ENCODE results near the gene PICK1. TPM values are rescaled to one million over a fixed set of nuclear protein-coding genes. Genes with fewer than 3 reads are reported as not detected.
A peak's percentile ranks its signal among the peaks of the same experiment; 100 is the strongest.

PICK1 gene
- total and polyA plus RNA-seq, 7 donors = 11.9 to 31.5 (median 18.9) TPM

- 90 to 93% (median 91%) methylated on average over 15 of the region's 15 CpGs for WGBS, 3 donors
- no peaks in the 10 kb centered on the region for H3K4me1 ChIP-seq
- intact Hi-C loops (cut with DNase I) = no loop called here
Observed at GRCh38 chr22:38108561-38109319, 51.5 kb downstream of the PICK1 start.

GRCh38 chr22:38109371-38110001 lies 52.3 kb downstream of the PICK1 start:
- Histone ChIP-seq H3K36me3 (ENCODE audit: insufficient read depth in 1 of 2, low read depth in 1 of 2) (no peaks in the 10 kb centered on the region), H3K4me1 (no peaks in the 10 kb centered on the region), H3K27me3 (ENCODE audit: insufficient read depth in 3 of 3, low read length in 2 of 3) (no peaks in the 10 kb centered on the region), H3K9me3 (no peaks in the 10 kb centered on the region), H3K4me3 (no peak overlapping the region), H3K27ac (no peak overlapping the region)
- WGBS, 3 donors = 87 to 93% (median 88%) methylated on average over 18 to 22 of the region's 22 CpGs
- DNase-seq = no peak
- intact Hi-C loops (cut with DNase I) = loop anchor here (5.0 to 10.0 kb wide), 2 partner anchors 58 to 95 kb away; partner anchors contain the start of gene MAFF (in 2 of the 2)
- TF ChIP-seq CTCF (IDR thresholded peaks at IDR 0.05) = no peak
- ATAC-seq = no peak

More at GRCh38 chr22:38108561-38109319, 51.5 kb downstream of the PICK1 start:
- no peak overlapping the region for H3K27ac ChIP-seq
- H3K36me3 ChIP-seq (ENCODE audit: insufficient read depth in 1 of 2, low read depth in 1 of 2) = no peaks in the 10 kb centered on the region
- DNase-seq (no peak), ATAC-seq (no peak)
- TF ChIP-seq CTCF (IDR thresholded peaks at IDR 0.05) = no peak
- H3K27me3 ChIP-seq (ENCODE audit: insufficient read depth in 3 of 3, low read length in 2 of 3) = no peaks in the 10 kb centered on the region
- H3K9me3 ChIP-seq = no peaks in the 10 kb centered on the region
- H3K4me3 ChIP-seq = no peak overlapping the region

GRCh38 chr22:38110008-38110862 lies 53.0 kb downstream of the PICK1 start, which contains the start of gene BAIAP2L2:
Gene BAIAP2L2, minus strand, starts transcription at chr22:38110684. Its CDS starts 159 bp downstream, at chr22:38110525.
- ATAC-seq = peak in 1 of 4 donors; percentile 35
- DNase-seq = no peak
- Histone ChIP-seq H3K4me3 (no peak within 1 kb of the TSS), H3K9me3 (no peaks in the 10 kb centered on the region), H3K27ac (no peak within 1 kb of the TSS), H3K27me3 (ENCODE audit: insufficient read depth in 3 of 3, low read length in 2 of 3) (no peaks in the 10 kb centered on the region), H3K4me1 (no peaks in the 10 kb centered on the region), H3K36me3 (ENCODE audit: insufficient read depth in 1 of 2, low read depth in 1 of 2) (no peaks in the 10 kb centered on the region)
- no peak for TF ChIP-seq CTCF (IDR thresholded peaks at IDR 0.05)
- intact Hi-C loops (cut with DNase I) = loop anchor here (5.0 to 10.0 kb wide), 2 partner anchors 57 to 95 kb away; partner anchors contain the start of gene MAFF (in 2 of the 2)
- WGBS, 3 donors = 77 to 87% (median 78%) methylated on average over 18 to 19 of the region's 19 CpGs

GRCh38 chr22:38110863-38111852 lies 54.0 kb downstream of the PICK1 start:
- WGBS, 3 donors = 82 to 88% (median 86%) methylated on average over 30 of the region's 30 CpGs

More at GRCh38 chr22:38110863-38111852, 54.0 kb downstream of the PICK1 start:
- intact Hi-C loops (cut with DNase I) = loop anchor here (5.0 to 10.0 kb wide), 2 partner anchors 56 to 94 kb away; partner anchors contain the start of gene MAFF (in 2 of the 2)
- Histone ChIP-seq H3K4me3 (no peak overlapping the region), H3K4me1 (no peaks in the 10 kb centered on the region), H3K27ac (no peak overlapping the region), H3K9me3 (no peaks in the 10 kb centered on the region), H3K27me3 (ENCODE audit: insufficient read depth in 3 of 3, low read length in 2 of 3) (no peaks in the 10 kb centered on the region), H3K36me3 (ENCODE audit: insufficient read depth in 1 of 2, low read depth in 1 of 2) (no peaks in the 10 kb centered on the region)
- TF ChIP-seq CTCF (IDR thresholded peaks at IDR 0.05) = no peak
- no peak for DNase-seq
- no peak for ATAC-seq
